ENCODE measurements around the gene POU4F1. TPM values are rescaled to one million over a fixed set of nuclear protein-coding genes. Genes with fewer than 3 reads are reported as not detected.

The POU4F1 gene
- total and polyA plus RNA-seq, 2 experiments from 2014 or later, result 0.03 to 0.05 TPM

DNA sequence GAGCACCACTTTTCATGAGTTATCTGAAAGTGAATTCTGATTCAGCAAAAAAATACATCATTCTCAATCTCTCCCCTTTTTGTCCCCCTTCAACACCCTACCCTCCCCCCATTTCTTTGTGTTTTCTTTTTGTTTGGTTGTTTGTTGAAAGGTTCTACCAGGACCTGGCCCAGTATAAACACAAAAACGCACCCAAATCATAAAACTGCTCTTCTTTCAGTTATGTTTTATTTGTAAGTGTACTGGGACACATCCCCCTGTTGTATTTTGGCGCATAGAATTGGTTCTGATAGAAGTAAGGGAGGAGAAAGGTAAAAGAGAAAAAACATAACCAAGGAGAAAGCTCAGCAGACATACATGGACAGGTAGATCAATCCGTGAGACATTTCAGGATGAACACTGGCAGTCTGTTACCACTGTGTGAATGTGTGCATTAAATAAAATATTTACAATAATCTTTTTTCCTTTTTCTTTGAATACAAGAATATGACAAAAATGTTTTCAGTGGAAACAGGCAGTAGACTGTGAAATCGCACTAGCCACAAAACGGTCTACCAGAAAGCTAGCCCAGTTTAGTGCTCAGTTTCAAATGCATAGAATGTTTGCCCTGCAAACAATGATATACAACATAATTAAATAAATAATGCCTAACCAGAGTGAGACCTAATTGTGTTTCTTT is 4.2 kb downstream of the POU4F1 start:
- ATAC-seq (no peak), DNase-seq (ENCODE audit: low spot score) (no peak)
- Histone ChIP-seq H3K4me1 (ENCODE audit: insufficient read depth) (peaks cover 46% of the 10 kb centered on the region), H3K27ac (ENCODE audit: low read depth) (no peak overlapping the region), H3K36me3 (ENCODE audit: insufficient read depth) (no peaks in the 10 kb centered on the region), H4K20me1 (replicated peaks; ENCODE audit: insufficient read depth) (peaks cover 3% of the 10 kb centered on the region), H3K79me2 (replicated peaks; ENCODE audit: insufficient read depth) (no peaks in the 10 kb centered on the region), H2AFZ (no peak overlapping the region), H3K4me2 (no peak overlapping the region), H3K27me3 (ENCODE audit: insufficient read depth) (peaks cover 97% of the 10 kb centered on the region), H3K4me3 (no peak overlapping the region), H3F3A (replicated peaks; ENCODE audit: low read depth) (0 out of 2 replicates have a peak, but pooled peaks cover 9% of the 10 kb centered on the region), H3K9me2 (ENCODE audit: insufficient read depth) (no peaks in the 10 kb centered on the region)
- H3K4me1 Mint-ChIP-seq, result peaks cover 53% of the 10 kb centered on the region
- H3K36me3 Mint-ChIP-seq (ENCODE audit: low read depth), result no peaks in the 10 kb centered on the region; the same call in 2 of the 3 replicates
- TF ChIP-seq EZH2 (IDR thresholded peaks at IDR 0.05; ENCODE audit: low read depth, unreplicated experiment) (peak; percentile 27), ZNF114 (CRISPR knock-in tag; IDR thresholded peaks at IDR 0.05) (no peak)
- H3K9me3 Mint-ChIP-seq, result peaks cover 8% of the 10 kb centered on the region
- H3K27ac Mint-ChIP-seq, result no peak overlapping the region
- H3K4me3 Mint-ChIP-seq, result no peak overlapping the region
- H3K27me3 Mint-ChIP-seq (ENCODE audit: insufficient read depth, low read depth, poor library complexity), result peaks cover 95% of the 10 kb centered on the region

DNA sequence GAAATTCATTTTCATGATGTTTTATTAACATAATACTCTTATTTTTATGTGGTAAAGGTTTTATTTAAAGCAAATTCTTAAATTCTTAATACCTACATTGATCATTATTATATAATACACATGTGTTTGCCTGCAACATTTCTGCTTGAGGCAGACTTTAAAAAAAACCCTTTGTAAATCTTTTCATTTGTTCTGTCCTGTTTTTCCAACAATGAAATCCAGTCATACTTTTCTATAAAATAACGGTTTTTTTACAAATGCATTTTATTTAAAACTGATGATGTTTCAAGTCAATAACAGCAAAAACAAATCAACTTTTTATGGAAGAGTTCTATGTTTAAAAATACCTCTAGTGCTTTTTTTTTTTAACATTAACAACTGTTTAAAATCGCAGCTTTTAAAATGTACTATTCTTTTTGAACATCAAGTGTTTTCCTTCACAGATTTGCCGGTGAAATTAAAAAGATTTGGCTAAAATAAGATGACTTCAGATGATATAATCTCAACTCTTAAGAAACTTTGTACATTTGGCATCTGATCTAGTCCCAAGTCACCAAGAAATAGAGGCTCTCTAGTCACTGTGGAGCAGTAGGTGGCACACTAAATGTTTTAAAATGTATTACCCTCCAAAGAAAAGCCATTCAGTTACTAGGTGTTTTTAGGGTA is 5.1 kb downstream of the POU4F1 start:
- Mint-ChIP-seq H3K36me3 (ENCODE audit: low read depth) (no peaks in the 10 kb centered on the region; the same call in 2 of the 3 replicates), H3K4me1 (peaks cover 58% of the 10 kb centered on the region), H3K27ac (no peak overlapping the region), H3K4me3 (no peak overlapping the region), H3K27me3 (ENCODE audit: insufficient read depth, low read depth, poor library complexity) (peaks cover 96% of the 10 kb centered on the region), H3K9me3 (peaks cover 8% of the 10 kb centered on the region)
- no peaks in the 10 kb centered on the region for H3K36me3 ChIP-seq (ENCODE audit: insufficient read depth)
- H3K4me1 ChIP-seq (ENCODE audit: insufficient read depth), result peaks cover 49% of the 10 kb centered on the region
- no peak overlapping the region for H3K4me3 ChIP-seq
- no peak overlapping the region for H2AFZ ChIP-seq
- TF ChIP-seq NANOG (IDR thresholded peaks at IDR 0.05; ENCODE audit: borderline replicate concordance) (no peak), EZH2 (IDR thresholded peaks at IDR 0.05; ENCODE audit: low read depth, unreplicated experiment) (peak; percentile 72), JUNB (IDR thresholded peaks at IDR 0.05; ENCODE audit: unreplicated experiment) (no peak), EZH2phosphoT487 (IDR thresholded peaks at IDR 0.05; ENCODE audit: unreplicated experiment) (no peak)
- no peak overlapping the region for H3K4me2 ChIP-seq
- no peaks in the 10 kb centered on the region for H3K79me2 ChIP-seq (replicated peaks; ENCODE audit: insufficient read depth)
- H3K27me3 ChIP-seq (ENCODE audit: insufficient read depth), result peaks cover 97% of the 10 kb centered on the region
- H4K20me1 ChIP-seq (replicated peaks; ENCODE audit: insufficient read depth), result no peaks in the 10 kb centered on the region; the same call in none of the 2 replicates
- H3K9me2 ChIP-seq (ENCODE audit: insufficient read depth), result no peaks in the 10 kb centered on the region
- ATAC-seq, result no peak
- no peak overlapping the region for H3K27ac ChIP-seq (ENCODE audit: low read depth)
- H3F3A ChIP-seq (replicated peaks; ENCODE audit: low read depth), result peaks cover 9% of the 10 kb centered on the region; the same call in 1 of the 2 replicates
- no peak for DNase-seq (ENCODE audit: low spot score)

DNA sequence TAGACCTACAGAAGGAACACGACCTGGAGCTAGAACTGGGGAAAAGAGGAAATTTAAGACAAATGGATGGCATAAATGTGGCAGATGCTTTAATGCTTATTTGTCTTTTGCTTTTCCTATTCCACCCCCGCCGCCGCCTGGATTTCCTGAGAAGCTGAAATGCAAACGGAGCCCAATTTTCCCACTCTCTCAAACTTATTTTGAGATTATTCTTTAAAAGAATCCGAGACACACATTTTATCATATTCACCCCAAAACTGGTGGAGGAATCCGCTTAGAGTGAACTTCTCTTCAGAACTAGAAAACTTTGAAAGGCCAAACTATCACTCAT is 5.8 kb downstream of the POU4F1 start:
- peaks cover 8% of the 10 kb centered on the region for H3K9me3 Mint-ChIP-seq
- Histone ChIP-seq H2AFZ (no peak overlapping the region), H4K20me1 (replicated peaks; ENCODE audit: insufficient read depth) (no peaks in the 10 kb centered on the region; the same call in none of the 2 replicates), H3K27ac (ENCODE audit: low read depth) (no peak overlapping the region), H3K36me3 (ENCODE audit: insufficient read depth) (no peaks in the 10 kb centered on the region), H3K4me1 (ENCODE audit: insufficient read depth) (peaks cover 54% of the 10 kb centered on the region), H3K4me3 (peak overlapping the region; percentile 57; the same call in 1 of the 2 replicates), H3K27me3 (ENCODE audit: insufficient read depth) (peaks cover 97% of the 10 kb centered on the region), H3K4me2 (peak overlapping the region; percentile 85), H3F3A (replicated peaks; ENCODE audit: low read depth) (peaks cover 9% of the 10 kb centered on the region; the same call in 1 of the 2 replicates), H3K79me2 (replicated peaks; ENCODE audit: insufficient read depth) (no peaks in the 10 kb centered on the region), H3K9me2 (ENCODE audit: insufficient read depth) (no peaks in the 10 kb centered on the region)
- H3K4me1 Mint-ChIP-seq, result peaks cover 59% of the 10 kb centered on the region
- H3K36me3 Mint-ChIP-seq (ENCODE audit: low read depth), result no peaks in the 10 kb centered on the region; the same call in 2 of the 3 replicates
- H3K27ac Mint-ChIP-seq, result no peak overlapping the region
- DNase-seq (ENCODE audit: low spot score), result no peak
- H3K27me3 Mint-ChIP-seq (ENCODE audit: insufficient read depth, low read depth, poor library complexity), result peaks cover 96% of the 10 kb centered on the region
- H3K4me3 Mint-ChIP-seq, result peak overlapping the region; percentile 63; the same call in 1 of the 3 replicates
- ATAC-seq, result no peak
- TF ChIP-seq EZH2 (IDR thresholded peaks at IDR 0.05; ENCODE audit: low read depth, unreplicated experiment), result peak; percentile 61
- TF ChIP-seq CREB1 (CRISPR knock-in tag; IDR thresholded peaks at IDR 0.05; ENCODE audit: low read depth), result no peak
- TF ChIP-seq, protein P1, sequence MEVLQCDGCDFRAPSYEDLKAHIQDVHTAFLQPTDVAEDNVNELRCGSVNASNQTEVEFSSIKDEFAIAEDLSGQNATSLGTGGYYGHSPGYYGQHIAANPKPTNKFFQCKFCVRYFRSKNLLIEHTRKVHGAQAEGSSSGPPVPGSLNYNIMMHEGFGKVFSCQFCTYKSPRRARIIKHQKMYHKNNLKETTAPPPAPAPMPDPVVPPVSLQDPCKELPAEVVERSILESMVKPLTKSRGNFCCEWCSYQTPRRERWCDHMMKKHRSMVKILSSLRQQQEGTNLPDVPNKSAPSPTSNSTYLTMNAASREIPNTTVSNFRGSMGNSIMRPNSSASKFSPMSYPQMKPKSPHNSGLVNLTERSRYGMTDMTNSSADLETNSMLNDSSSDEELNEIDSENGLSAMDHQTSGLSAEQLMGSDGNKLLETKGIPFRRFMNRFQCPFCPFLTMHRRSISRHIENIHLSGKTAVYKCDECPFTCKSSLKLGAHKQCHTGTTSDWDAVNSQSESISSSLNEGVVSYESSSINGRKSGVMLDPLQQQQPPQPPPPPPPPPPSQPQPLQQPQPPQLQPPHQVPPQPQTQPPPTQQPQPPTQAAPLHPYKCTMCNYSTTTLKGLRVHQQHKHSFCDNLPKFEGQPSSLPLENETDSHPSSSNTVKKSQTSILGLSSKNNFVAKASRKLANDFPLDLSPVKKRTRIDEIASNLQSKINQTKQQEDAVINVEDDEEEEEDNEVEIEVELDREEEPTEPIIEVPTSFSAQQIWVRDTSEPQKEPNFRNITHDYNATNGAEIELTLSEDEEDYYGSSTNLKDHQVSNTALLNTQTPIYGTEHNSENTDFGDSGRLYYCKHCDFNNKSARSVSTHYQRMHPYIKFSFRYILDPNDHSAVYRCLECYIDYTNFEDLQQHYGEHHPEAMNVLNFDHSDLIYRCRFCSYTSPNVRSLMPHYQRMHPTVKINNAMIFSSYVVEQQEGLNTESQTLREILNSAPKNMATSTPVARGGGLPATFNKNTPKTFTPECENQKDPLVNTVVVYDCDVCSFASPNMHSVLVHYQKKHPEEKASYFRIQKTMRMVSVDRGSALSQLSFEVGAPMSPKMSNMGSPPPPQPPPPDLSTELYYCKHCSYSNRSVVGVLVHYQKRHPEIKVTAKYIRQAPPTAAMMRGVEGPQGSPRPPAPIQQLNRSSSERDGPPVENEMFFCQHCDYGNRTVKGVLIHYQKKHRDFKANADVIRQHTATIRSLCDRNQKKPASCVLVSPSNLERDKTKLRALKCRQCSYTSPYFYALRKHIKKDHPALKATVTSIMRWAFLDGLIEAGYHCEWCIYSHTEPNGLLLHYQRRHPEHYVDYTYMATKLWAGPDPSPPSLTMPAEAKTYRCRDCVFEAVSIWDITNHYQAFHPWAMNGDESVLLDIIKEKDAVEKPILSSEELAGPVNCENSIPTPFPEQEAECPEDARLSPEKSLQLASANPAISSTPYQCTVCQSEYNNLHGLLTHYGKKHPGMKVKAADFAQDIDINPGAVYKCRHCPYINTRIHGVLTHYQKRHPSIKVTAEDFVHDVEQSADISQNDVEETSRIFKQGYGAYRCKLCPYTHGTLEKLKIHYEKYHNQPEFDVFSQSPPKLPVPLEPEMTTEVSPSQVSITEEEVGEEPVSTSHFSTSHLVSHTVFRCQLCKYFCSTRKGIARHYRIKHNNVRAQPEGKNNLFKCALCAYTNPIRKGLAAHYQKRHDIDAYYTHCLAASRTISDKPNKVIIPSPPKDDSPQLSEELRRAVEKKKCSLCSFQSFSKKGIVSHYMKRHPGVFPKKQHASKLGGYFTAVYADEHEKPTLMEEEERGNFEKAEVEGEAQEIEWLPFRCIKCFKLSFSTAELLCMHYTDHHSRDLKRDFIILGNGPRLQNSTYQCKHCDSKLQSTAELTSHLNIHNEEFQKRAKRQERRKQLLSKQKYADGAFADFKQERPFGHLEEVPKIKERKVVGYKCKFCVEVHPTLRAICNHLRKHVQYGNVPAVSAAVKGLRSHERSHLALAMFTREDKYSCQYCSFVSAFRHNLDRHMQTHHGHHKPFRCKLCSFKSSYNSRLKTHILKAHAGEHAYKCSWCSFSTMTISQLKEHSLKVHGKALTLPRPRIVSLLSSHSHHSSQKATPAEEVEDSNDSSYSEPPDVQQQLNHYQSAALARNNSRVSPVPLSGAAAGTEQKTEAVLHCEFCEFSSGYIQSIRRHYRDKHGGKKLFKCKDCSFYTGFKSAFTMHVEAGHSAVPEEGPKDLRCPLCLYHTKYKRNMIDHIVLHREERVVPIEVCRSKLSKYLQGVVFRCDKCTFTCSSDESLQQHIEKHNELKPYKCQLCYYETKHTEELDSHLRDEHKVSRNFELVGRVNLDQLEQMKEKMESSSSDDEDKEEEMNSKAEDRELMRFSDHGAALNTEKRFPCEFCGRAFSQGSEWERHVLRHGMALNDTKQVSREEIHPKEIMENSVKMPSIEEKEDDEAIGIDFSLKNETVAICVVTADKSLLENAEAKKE (CRISPR knock-in tag; IDR thresholded peaks at IDR 0.05), result no peak
